Stimulated activated CD8-positive, alpha-beta memory T cell treated with anti-CD3 and anti-CD28 coated beads, Interleukin-7, amount 100 ng/mL, for 48 hours (primary cell): ENCODE measurements around the gene EVC2.

ENCODE experiments used
- DNase-seq, 2 donors: peaks; one replicate each; pipeline ENCODE4 v3.0.0-alpha.2; 2020; ENCODE audit warnings: low read depth in 1 of 2; ENCODE audit errors: extremely low read depth in 1 of 2

EVC2 gene

GRCh38 chr4:5526080-5526846 lies 182.1 kb downstream of the EVC2 start:
- no peak for DNase-seq

GRCh38 chr4:5524446-5525299 lies 183.7 kb downstream of the EVC2 start:
- DNase-seq = no peak

GRCh38 chr4:5517372-5517771 lies 191.0 kb downstream of the EVC2 start:
- DNase-seq = no peak

- no peak for DNase-seq
Observed at GRCh38 chr4:5515646-5516045, 192.7 kb downstream of the EVC2 start.
